NCI-H446 treated with DMSO at 0.1 percent for 48 hours (cell line): Measurements from ENCODE around the gene FAM90A26.
"Not testable (repeated sequence)": the region's sequence is repeated elsewhere in the genome, so short reads cannot be mapped to it uniquely, and the experiment has no call there.

ENCODE experiments used
- DNase-seq: peaks from one replicate; lab custom pipeline; 2025; lab: John Stamatoyannopoulos, UW

The FAM90A26 gene

GRCh38 chr4:9160046-9160445 is 10.2 kb upstream of the FAM90A26 start:
- not testable (repeated sequence) for DNase-seq

GRCh38 chr4:9165990-9166389 is 4.2 kb upstream of the FAM90A26 start:
- DNase-seq, result not testable (repeated sequence)

DNA sequence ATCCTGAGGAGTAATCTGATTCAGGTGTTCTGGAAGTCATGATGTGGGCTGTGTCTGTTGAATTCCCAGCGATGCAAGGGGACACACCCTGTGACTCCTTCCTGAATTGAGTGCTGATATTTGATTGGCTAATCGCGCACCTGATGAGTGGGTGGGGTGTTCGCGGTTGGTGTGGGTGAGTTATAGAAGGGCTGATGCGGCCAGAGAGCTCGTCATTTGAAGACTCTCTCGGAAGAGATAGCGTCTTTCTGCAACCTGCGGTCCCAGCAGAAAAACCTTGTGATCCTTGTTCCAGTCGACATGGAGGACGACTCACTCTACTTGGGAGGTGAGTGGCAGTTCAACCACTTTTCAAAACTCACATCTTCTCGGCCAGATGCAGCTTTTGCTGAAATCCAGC is 40.1 kb downstream of the FAM90A26 start, which contains the start of gene USP17L10:
USP17L10 (plus strand) TSS at position 301 of the 400 bp plus-strand sequence; CDS start at position 301, 0 bp downstream.
- not testable (repeated sequence) for DNase-seq

GRCh38 chr4:9214701-9215100 is 44.5 kb downstream of the FAM90A26 start:
- DNase-seq, result not testable (repeated sequence)

DNA sequence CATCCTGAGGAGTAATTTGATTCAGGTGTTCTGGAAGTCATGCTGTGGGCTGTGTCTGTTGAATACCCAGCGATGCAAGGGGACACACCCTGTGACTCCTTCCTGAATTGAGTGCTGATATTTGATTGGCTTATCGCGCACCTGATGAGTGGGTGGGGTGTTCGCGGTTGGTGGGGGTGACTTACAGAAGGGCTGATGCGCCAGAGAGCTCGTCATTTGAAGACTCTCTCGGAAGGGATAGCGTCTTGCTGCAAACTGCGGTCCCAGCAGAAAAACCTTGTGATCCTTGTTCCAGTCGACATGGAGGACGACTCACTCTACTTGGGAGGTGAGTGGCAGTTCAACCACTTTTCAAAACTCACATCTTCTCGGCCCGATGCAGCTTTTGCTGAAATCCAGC is 44.9 kb downstream of the FAM90A26 start, which contains the start of gene USP17L11:
USP17L11 (plus strand) TSS at position 301 of the 400 bp plus-strand sequence; CDS start at position 301, 0 bp downstream.
- not testable (repeated sequence) for DNase-seq

- not testable (repeated sequence) for DNase-seq
These were observed 49.6 kb downstream of the FAM90A26 start, which contains the start of gene USP17L12 for GRCh38 chr4:9219852-9220251. USP17L12 (plus strand) TSS chr4:9220152; CDS start chr4:9220152, 0 bp downstream.

GRCh38 chr4:9224596-9224995 is 54.4 kb downstream of the FAM90A26 start, which contains the start of gene USP17L13:
USP17L13 (plus strand) TSS chr4:9224896; CDS start chr4:9224896, 0 bp downstream.
- not testable (repeated sequence) for DNase-seq
